Mesendoderm (in vitro differentiated cells): ENCODE measurements around the gene COL4A2.
A peak's percentile ranks its signal among the peaks of the same experiment; 100 is the strongest.

Experiments
- DNase-seq: peaks from one replicate; pipeline ENCODE4 v3.0.0; 2013
- H2AK5ac ChIP-seq: 2 replicates; pipeline ENCODE4 v1.6.1; 2013; ENCODE audit warnings: low read length, inconsistent platforms
- H2BK120ac ChIP-seq: 2 replicates; pipeline ENCODE4 v1.6.1; 2013; ENCODE audit warnings: low read depth, mild to moderate bottlenecking, low read length, moderate library complexity, mixed read lengths
- H2BK15ac ChIP-seq: replicated peaks from 2 replicates; pipeline ENCODE4 v1.6.1; 2013; ENCODE audit warnings: low read depth, mild to moderate bottlenecking, moderate library complexity
- H2BK5ac ChIP-seq: 2 replicates; pipeline ENCODE4 v1.6.1; 2013; ENCODE audit warnings: low read length, inconsistent platforms
- H3K18ac ChIP-seq: 2 replicates; pipeline ENCODE4 v1.6.1; 2013; ENCODE audit warnings: mild to moderate bottlenecking, low read length, mixed read lengths
- H3K23ac ChIP-seq: one replicate; pipeline ENCODE4 v1.6.1; 2013; ENCODE audit warnings: low read length
- H3K27ac ChIP-seq: 2 replicates; pipeline ENCODE4 v1.5.1; 2013; ENCODE audit warnings: low read depth, mild to moderate bottlenecking, inconsistent platforms, low read length, moderate library complexity
- H3K27me3 ChIP-seq: 2 replicates; pipeline ENCODE4 v1.6.1; 2013; ENCODE audit warnings: low read length, control low read depth, mild to moderate bottlenecking, inconsistent platforms; ENCODE audit not compliant: insufficient read depth, poor library complexity
- H3K36me3 ChIP-seq: 2 replicates; pipeline ENCODE4 v1.6.1; 2013; ENCODE audit warnings: low read length, inconsistent platforms; ENCODE audit not compliant: control insufficient read depth, insufficient read depth
- H3K4ac ChIP-seq: one replicate; pipeline ENCODE4 v1.6.1; 2013; ENCODE audit warnings: low read depth, mild to moderate bottlenecking, low read length, moderate library complexity
- H3K4me1 ChIP-seq: 2 replicates; pipeline ENCODE4 v1.6.1; 2013; ENCODE audit warnings: low read depth, low read length, inconsistent platforms; ENCODE audit not compliant: control insufficient read depth
- H3K4me2 ChIP-seq: 2 replicates; pipeline ENCODE4 v1.6.1; 2013; ENCODE audit warnings: low read length
- H3K4me3 ChIP-seq: 2 replicates; pipeline ENCODE4 v1.5.1; 2013; ENCODE audit warnings: mild to moderate bottlenecking, low read length
- H3K56ac ChIP-seq: one replicate; pipeline ENCODE4 v1.6.1; 2013; ENCODE audit warnings: low read length
- H3K79me1 ChIP-seq: 2 replicates; pipeline ENCODE4 v1.6.1; 2013; ENCODE audit warnings: low read length, inconsistent platforms
- H3K79me2 ChIP-seq: 2 replicates; pipeline ENCODE4 v1.6.1; 2013; ENCODE audit warnings: mild to moderate bottlenecking, low read length; ENCODE audit not compliant: control insufficient read depth, insufficient read depth
- H3K9ac ChIP-seq: 2 replicates; pipeline ENCODE4 v1.6.1; 2013; ENCODE audit warnings: low read length, inconsistent platforms
- H4K5ac ChIP-seq: one replicate; pipeline ENCODE4 v1.6.1; 2013; ENCODE audit warnings: low read length
- H4K8ac ChIP-seq: one replicate; pipeline ENCODE4 v1.6.1; 2013; ENCODE audit warnings: low read depth, mild to moderate bottlenecking, control low read depth, low read length, moderate library complexity
- WGBS: extraction: QIAGEN DNeasy Blood & Tissue Kit; methylation state at CpG from one replicate; pipeline ENCODE4 v1.1.7; 2013; ENCODE audit warnings: low lambda C conversion rate, missing lambda C conversion rate; ENCODE audit not compliant: insufficient coverage; ENCODE audit errors: extremely low coverage; 5-methylcytosine and 5-hydroxymethylcytosine counted together

COL4A2 gene

GRCh38 chr13:110374431-110375370 is 67.6 kb downstream of the COL4A2 start:
- H4K8ac ChIP-seq, result no peak overlapping the region
- H3K56ac ChIP-seq, result no peak overlapping the region
- no peak overlapping the region for H3K23ac ChIP-seq
- no peak overlapping the region for H3K27ac ChIP-seq
- H4K5ac ChIP-seq, result no peak overlapping the region
- peak; percentile 45 for DNase-seq
- WGBS, result no CpG with 5 or more reads among the region's 10 CpGs
- no peak overlapping the region for H2BK120ac ChIP-seq
- no peak overlapping the region for H3K4me2 ChIP-seq
- H3K79me1 ChIP-seq, result no peaks in the 10 kb centered on the region
- H2AK5ac ChIP-seq, result no peak overlapping the region
- H3K27me3 ChIP-seq, result no peaks in the 10 kb centered on the region
- H3K4me1 ChIP-seq, result peaks cover 5% of the 10 kb centered on the region
- no peaks in the 10 kb centered on the region for H3K36me3 ChIP-seq
- H3K4ac ChIP-seq, result no peak overlapping the region
- H3K4me3 ChIP-seq, result no peak overlapping the region
- no peak overlapping the region for H2BK15ac ChIP-seq
- H2BK5ac ChIP-seq, result no peak overlapping the region
- no peak overlapping the region for H3K18ac ChIP-seq
- no peaks in the 10 kb centered on the region for H3K79me2 ChIP-seq
- H3K9ac ChIP-seq, result no peak overlapping the region

GRCh38 chr13:110376120-110376519 is 69.0 kb downstream of the COL4A2 start:
- no peaks in the 10 kb centered on the region for H3K27me3 ChIP-seq
- H3K4me3 ChIP-seq, result no peak overlapping the region
- H2BK5ac ChIP-seq, result no peak overlapping the region
- no peak overlapping the region for H3K18ac ChIP-seq
- H2AK5ac ChIP-seq, result no peak overlapping the region
- H3K4me2 ChIP-seq, result no peak overlapping the region
- H3K9ac ChIP-seq, result no peak overlapping the region
- no peak for DNase-seq
- peaks cover 8% of the 10 kb centered on the region for H3K4me1 ChIP-seq
- no peak overlapping the region for H3K27ac ChIP-seq
- no peak overlapping the region for H3K23ac ChIP-seq
- no peak overlapping the region for H2BK15ac ChIP-seq
- no CpG with 5 or more reads among the region's 5 CpGs for WGBS
- H3K56ac ChIP-seq, result no peak overlapping the region
- no peak overlapping the region for H2BK120ac ChIP-seq
- no peak overlapping the region for H4K5ac ChIP-seq
- no peaks in the 10 kb centered on the region for H3K36me3 ChIP-seq
- no peaks in the 10 kb centered on the region for H3K79me1 ChIP-seq
- H3K79me2 ChIP-seq, result no peaks in the 10 kb centered on the region
- H3K4ac ChIP-seq, result no peak overlapping the region
- H4K8ac ChIP-seq, result no peak overlapping the region

GRCh38 chr13:110377178-110377825 is 70.2 kb downstream of the COL4A2 start:
- H3K4me3 ChIP-seq, result no peak overlapping the region

GRCh38 chr13:110377826-110378201 is 70.7 kb downstream of the COL4A2 start:
- Histone ChIP-seq H3K4me2 (no peak overlapping the region), H3K56ac (no peak overlapping the region), H3K79me2 (no peaks in the 10 kb centered on the region), H3K27ac (no peak overlapping the region), H3K4ac (no peak overlapping the region), H3K23ac (no peak overlapping the region), H3K18ac (no peak overlapping the region), H3K4me3 (no peak overlapping the region), H2BK120ac (no peak overlapping the region), H3K79me1 (no peaks in the 10 kb centered on the region), H3K9ac (no peak overlapping the region), H2BK5ac (no peak overlapping the region), H4K5ac (no peak overlapping the region), H3K27me3 (no peaks in the 10 kb centered on the region), H4K8ac (no peak overlapping the region), H3K36me3 (no peaks in the 10 kb centered on the region), H2AK5ac (no peak overlapping the region), H2BK15ac (no peak overlapping the region), H3K4me1 (peaks cover 8% of the 10 kb centered on the region)
- DNase-seq, result no peak
- no CpG with 5 or more reads among the region's 5 CpGs for WGBS

More at GRCh38 chr13:110377178-110377825, 70.2 kb downstream of the COL4A2 start:
- no peak for DNase-seq
- no peak overlapping the region for H4K8ac ChIP-seq
- H3K36me3 ChIP-seq, result no peaks in the 10 kb centered on the region
- H2BK120ac ChIP-seq, result no peak overlapping the region
- H3K27ac ChIP-seq, result no peak overlapping the region
- no peak overlapping the region for H3K18ac ChIP-seq
- H3K4ac ChIP-seq, result no peak overlapping the region
- H3K79me1 ChIP-seq, result no peaks in the 10 kb centered on the region
- no peak overlapping the region for H2BK15ac ChIP-seq
- no peak overlapping the region for H2AK5ac ChIP-seq
- no peaks in the 10 kb centered on the region for H3K27me3 ChIP-seq
- no peaks in the 10 kb centered on the region for H3K79me2 ChIP-seq
- peaks cover 8% of the 10 kb centered on the region for H3K4me1 ChIP-seq
- H4K5ac ChIP-seq, result no peak overlapping the region
- no CpG with 5 or more reads among the region's 6 CpGs for WGBS
- no peak overlapping the region for H3K23ac ChIP-seq
- no peak overlapping the region for H2BK5ac ChIP-seq
- no peak overlapping the region for H3K9ac ChIP-seq
- no peak overlapping the region for H3K56ac ChIP-seq
- H3K4me2 ChIP-seq, result no peak overlapping the region

- Histone ChIP-seq H2BK15ac (no peak overlapping the region), H4K5ac (no peak overlapping the region), H2AK5ac (no peak overlapping the region), H3K27me3 (no peaks in the 10 kb centered on the region), H3K23ac (no peak overlapping the region), H3K18ac (no peak overlapping the region), H3K4ac (no peak overlapping the region), H3K27ac (no peak overlapping the region), H3K36me3 (no peaks in the 10 kb centered on the region), H3K4me3 (no peak overlapping the region), H3K9ac (no peak overlapping the region), H3K4me1 (peaks cover 8% of the 10 kb centered on the region), H3K79me2 (no peaks in the 10 kb centered on the region), H2BK120ac (no peak overlapping the region), H3K4me2 (no peak overlapping the region), H4K8ac (no peak overlapping the region), H3K56ac (no peak overlapping the region), H2BK5ac (no peak overlapping the region), H3K79me1 (no peaks in the 10 kb centered on the region)
- WGBS, result no CpG with 5 or more reads among the region's 9 CpGs
- no peak for DNase-seq
Measured at GRCh38 chr13:110379358-110379757, 72.3 kb downstream of the COL4A2 start.
